ENCODE data around the gene BBS9.

DNA sequence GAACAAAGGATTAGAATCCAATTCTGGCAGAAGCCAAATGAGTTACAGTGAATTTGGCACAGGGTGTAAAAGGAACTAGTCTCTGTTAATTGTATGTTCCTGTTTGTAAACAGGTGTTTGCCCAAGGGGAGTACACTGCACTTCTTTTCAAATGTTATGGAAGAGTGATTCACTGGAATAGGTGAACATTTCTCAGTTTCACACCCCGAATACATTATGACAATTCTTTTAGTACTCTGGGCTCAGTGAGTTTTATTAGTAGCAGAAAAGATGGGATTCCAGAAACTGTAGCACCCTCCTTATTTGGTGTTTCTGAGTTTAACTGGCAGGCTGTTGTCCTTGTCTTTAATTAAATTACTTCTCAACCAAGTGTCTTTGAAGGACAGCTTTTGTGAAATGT is 329.2 kb downstream of the BBS9 start:
- TF ChIP-seq, protein P1, sequence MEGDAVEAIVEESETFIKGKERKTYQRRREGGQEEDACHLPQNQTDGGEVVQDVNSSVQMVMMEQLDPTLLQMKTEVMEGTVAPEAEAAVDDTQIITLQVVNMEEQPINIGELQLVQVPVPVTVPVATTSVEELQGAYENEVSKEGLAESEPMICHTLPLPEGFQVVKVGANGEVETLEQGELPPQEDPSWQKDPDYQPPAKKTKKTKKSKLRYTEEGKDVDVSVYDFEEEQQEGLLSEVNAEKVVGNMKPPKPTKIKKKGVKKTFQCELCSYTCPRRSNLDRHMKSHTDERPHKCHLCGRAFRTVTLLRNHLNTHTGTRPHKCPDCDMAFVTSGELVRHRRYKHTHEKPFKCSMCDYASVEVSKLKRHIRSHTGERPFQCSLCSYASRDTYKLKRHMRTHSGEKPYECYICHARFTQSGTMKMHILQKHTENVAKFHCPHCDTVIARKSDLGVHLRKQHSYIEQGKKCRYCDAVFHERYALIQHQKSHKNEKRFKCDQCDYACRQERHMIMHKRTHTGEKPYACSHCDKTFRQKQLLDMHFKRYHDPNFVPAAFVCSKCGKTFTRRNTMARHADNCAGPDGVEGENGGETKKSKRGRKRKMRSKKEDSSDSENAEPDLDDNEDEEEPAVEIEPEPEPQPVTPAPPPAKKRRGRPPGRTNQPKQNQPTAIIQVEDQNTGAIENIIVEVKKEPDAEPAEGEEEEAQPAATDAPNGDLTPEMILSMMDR (conservative IDR thresholded peaks at IDR 0.05; ENCODE audit: low read depth, low read length), result no peak
- TF ChIP-seq POLR2A (IDR thresholded peaks at IDR 0.05; ENCODE audit: low read depth, low read length) (no peak), RAD21 (IDR thresholded peaks at IDR 0.05; ENCODE audit: low read length) (no peak)
